Measurements from ENCODE around the gene ATP2C2.

The ATP2C2 gene

GRCh38 chr16:84367297-84367680 is 1.0 kb upstream of the ATP2C2 start:
- Histone ChIP-seq H3K36me3 (ENCODE audit: low read length) (no peaks in the 10 kb centered on the region), H3K9ac (ENCODE audit: low read length) (no peak overlapping the region), H3K4me2 (ENCODE audit: low read depth, low read length, poor library complexity, severe bottlenecking) (no peak overlapping the region), H3K9me2 (replicated peaks; ENCODE audit: insufficient read depth, low read length) (no peaks in the 10 kb centered on the region), H3K27ac (ENCODE audit: low read depth, low read length) (no peak overlapping the region), H3K4me3 (ENCODE audit: insufficient read depth, low read length, poor library complexity, severe bottlenecking) (no peak overlapping the region), H3F3A (ENCODE audit: insufficient read depth) (no peaks in the 10 kb centered on the region), H3K79me2 (ENCODE audit: insufficient read depth, low read length) (no peaks in the 10 kb centered on the region), H2AFZ (ENCODE audit: low read depth, low read length, severe bottlenecking) (no peak overlapping the region), H3K9me3 (ENCODE audit: insufficient read depth, low read length) (no peaks in the 10 kb centered on the region), H3K27me3 (ENCODE audit: low read length) (no peaks in the 10 kb centered on the region), H4K20me1 (ENCODE audit: low read depth, low read length) (no peaks in the 10 kb centered on the region)
- TF ChIP-seq EZH2phosphoT487 (conservative IDR thresholded peaks at IDR 0.05; ENCODE audit: low read length) (no peak), CTCF (IDR thresholded peaks at IDR 0.05; ENCODE audit: insufficient read depth, low read length, poor library complexity, severe bottlenecking) (no peak)

- H3K9me2 ChIP-seq (replicated peaks; ENCODE audit: insufficient read depth, low read length) = no peaks in the 10 kb centered on the region
- TF ChIP-seq EZH2phosphoT487 (conservative IDR thresholded peaks at IDR 0.05; ENCODE audit: low read length) (no peak), CTCF (IDR thresholded peaks at IDR 0.05; ENCODE audit: insufficient read depth, low read length, poor library complexity, severe bottlenecking) (no peak)
- H3F3A ChIP-seq (ENCODE audit: insufficient read depth) = no peaks in the 10 kb centered on the region
- H3K4me2 ChIP-seq (ENCODE audit: low read depth, low read length, poor library complexity, severe bottlenecking) = no peak overlapping the region
- no peaks in the 10 kb centered on the region for H4K20me1 ChIP-seq (ENCODE audit: low read depth, low read length)
- H3K36me3 ChIP-seq (ENCODE audit: low read length) = no peaks in the 10 kb centered on the region
- H3K4me3 ChIP-seq (ENCODE audit: insufficient read depth, low read length, poor library complexity, severe bottlenecking) = no peak overlapping the region
- H3K27me3 ChIP-seq (ENCODE audit: low read length) = no peaks in the 10 kb centered on the region
- H3K9ac ChIP-seq (ENCODE audit: low read length) = no peak overlapping the region
- H3K79me2 ChIP-seq (ENCODE audit: insufficient read depth, low read length) = no peaks in the 10 kb centered on the region
- no peaks in the 10 kb centered on the region for H3K9me3 ChIP-seq (ENCODE audit: insufficient read depth, low read length)
- H2AFZ ChIP-seq (ENCODE audit: low read depth, low read length, severe bottlenecking) = no peak overlapping the region
- H3K27ac ChIP-seq (ENCODE audit: low read depth, low read length) = no peak overlapping the region
Observed at GRCh38 chr16:84367750-84368307, 509 bp upstream of the ATP2C2 start.

- H3K9me3 ChIP-seq (ENCODE audit: insufficient read depth, low read length) = no peaks in the 10 kb centered on the region
- H3K27me3 ChIP-seq (ENCODE audit: low read length) = no peaks in the 10 kb centered on the region
- no peak overlapping the region for H3K4me3 ChIP-seq (ENCODE audit: insufficient read depth, low read length, poor library complexity, severe bottlenecking)
- no peak overlapping the region for H3K4me2 ChIP-seq (ENCODE audit: low read depth, low read length, poor library complexity, severe bottlenecking)
- H2AFZ ChIP-seq (ENCODE audit: low read depth, low read length, severe bottlenecking) = no peak overlapping the region
- no peak overlapping the region for H3K27ac ChIP-seq (ENCODE audit: low read depth, low read length)
- H3K36me3 ChIP-seq (ENCODE audit: low read length) = no peaks in the 10 kb centered on the region
- no peaks in the 10 kb centered on the region for H3F3A ChIP-seq (ENCODE audit: insufficient read depth)
- no peak overlapping the region for H3K9ac ChIP-seq (ENCODE audit: low read length)
- TF ChIP-seq EZH2phosphoT487 (conservative IDR thresholded peaks at IDR 0.05; ENCODE audit: low read length) (no peak), CTCF (IDR thresholded peaks at IDR 0.05; ENCODE audit: insufficient read depth, low read length, poor library complexity, severe bottlenecking) (no peak)
- no peaks in the 10 kb centered on the region for H3K9me2 ChIP-seq (replicated peaks; ENCODE audit: insufficient read depth, low read length)
- no peaks in the 10 kb centered on the region for H3K79me2 ChIP-seq (ENCODE audit: insufficient read depth, low read length)
- no peaks in the 10 kb centered on the region for H4K20me1 ChIP-seq (ENCODE audit: low read depth, low read length)
Observed at GRCh38 chr16:84369105-84369504, 767 bp downstream of the ATP2C2 start.

Measured in SU-DHL-6 (cell line).